Measurements from ENCODE around the gene HBP1. TPM values are rescaled to one million over a fixed set of nuclear protein-coding genes. Genes with fewer than 3 reads are reported as not detected.

The HBP1 gene
- total and polyA plus RNA-seq, 4 donors = 22.1 to 187 (median 46.1) TPM

DNA sequence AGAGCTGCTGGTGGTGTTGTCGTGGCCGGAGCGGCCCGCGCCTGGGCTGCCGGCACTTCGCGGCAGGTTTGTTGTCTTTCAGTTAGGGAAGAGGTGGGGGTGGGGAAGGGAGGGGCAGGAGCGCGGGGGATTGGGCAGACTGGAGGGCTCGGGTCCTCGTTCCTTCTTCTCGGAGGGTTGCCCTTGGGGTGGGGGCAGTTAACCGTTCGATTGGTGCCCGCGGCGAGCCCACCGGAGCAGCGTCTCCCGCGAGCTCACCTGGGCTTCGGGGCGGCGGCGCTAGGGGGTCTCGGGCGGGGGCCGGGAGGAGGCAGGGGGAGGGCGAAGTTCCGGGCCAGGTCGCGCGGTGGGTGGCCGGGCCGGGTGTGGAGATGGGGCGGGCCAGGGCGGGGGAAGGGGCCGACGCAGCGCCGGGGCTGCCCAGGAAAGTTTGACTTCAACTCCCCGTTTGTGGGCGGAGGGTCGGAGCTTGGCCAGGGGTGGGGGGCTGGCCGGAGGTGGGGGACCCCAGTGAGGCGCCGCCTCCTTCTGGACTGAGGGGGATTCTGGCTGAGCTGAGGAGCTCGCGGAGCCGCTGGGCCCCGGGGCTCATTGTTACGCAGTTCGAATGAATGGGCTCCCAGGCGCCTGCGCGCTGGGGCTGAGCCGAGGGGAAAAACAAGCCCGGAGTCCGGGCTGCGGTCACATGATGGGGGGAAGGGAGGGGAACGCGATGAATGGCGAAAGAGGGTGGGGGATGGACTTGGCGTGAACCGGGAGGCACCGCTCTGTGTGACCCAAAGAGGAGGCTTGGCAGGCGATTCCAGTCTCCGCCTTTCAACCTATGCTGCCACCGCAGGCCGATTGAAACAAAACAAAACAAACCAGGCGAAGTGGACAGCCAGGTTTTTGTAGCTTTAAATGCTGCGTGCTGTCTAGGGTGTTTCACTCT, 582 bp downstream of the HBP1 start:
- DNase-seq = peak; percentile 98 to 99 (median 99)
- Histone ChIP-seq H3K9ac (ENCODE audit: insufficient read depth in 1 of 2, low read length in 2 of 2) (peak overlapping the region; percentile 77 to 91), H3K4me3 (peak overlapping the region; percentile 96), H3K4me1 (ENCODE audit: control insufficient read depth in 5 of 5, insufficient read depth in 5 of 5, low read length in 5 of 5) (peaks cover 0 to 8% (median 3%) of the 10 kb centered on the region in 5 donors), H3K36me3 (ENCODE audit: control insufficient read depth in 4 of 4, insufficient read depth in 4 of 4, low read length in 4 of 4) (peaks cover 0 to 4% (median 3%) of the 10 kb centered on the region in 4 donors), H3K27ac (ENCODE audit: low read depth in 1 of 2, low read length in 1 of 2) (peak overlapping the region; percentile 97 to 98), H3K27me3 (ENCODE audit: control insufficient read depth in 3 of 3, insufficient read depth in 3 of 3, low read length in 2 of 3) (no peaks in the 10 kb centered on the region), H3K9me3 (ENCODE audit: control insufficient read depth in 4 of 4, insufficient read depth in 3 of 4, low read length in 3 of 4) (no peaks in the 10 kb centered on the region)
- 0% methylated on average over 49 to 73 of the region's 73 CpGs for WGBS, 2 donors
- peak; percentile 70 for ATAC-seq (ENCODE audit: insufficient read depth, low FRiP score)
- TF ChIP-seq, protein P1, sequence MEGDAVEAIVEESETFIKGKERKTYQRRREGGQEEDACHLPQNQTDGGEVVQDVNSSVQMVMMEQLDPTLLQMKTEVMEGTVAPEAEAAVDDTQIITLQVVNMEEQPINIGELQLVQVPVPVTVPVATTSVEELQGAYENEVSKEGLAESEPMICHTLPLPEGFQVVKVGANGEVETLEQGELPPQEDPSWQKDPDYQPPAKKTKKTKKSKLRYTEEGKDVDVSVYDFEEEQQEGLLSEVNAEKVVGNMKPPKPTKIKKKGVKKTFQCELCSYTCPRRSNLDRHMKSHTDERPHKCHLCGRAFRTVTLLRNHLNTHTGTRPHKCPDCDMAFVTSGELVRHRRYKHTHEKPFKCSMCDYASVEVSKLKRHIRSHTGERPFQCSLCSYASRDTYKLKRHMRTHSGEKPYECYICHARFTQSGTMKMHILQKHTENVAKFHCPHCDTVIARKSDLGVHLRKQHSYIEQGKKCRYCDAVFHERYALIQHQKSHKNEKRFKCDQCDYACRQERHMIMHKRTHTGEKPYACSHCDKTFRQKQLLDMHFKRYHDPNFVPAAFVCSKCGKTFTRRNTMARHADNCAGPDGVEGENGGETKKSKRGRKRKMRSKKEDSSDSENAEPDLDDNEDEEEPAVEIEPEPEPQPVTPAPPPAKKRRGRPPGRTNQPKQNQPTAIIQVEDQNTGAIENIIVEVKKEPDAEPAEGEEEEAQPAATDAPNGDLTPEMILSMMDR (IDR thresholded peaks at IDR 0.05; ENCODE audit: control extremely low read depth, extremely low read depth) = no peak

DNA sequence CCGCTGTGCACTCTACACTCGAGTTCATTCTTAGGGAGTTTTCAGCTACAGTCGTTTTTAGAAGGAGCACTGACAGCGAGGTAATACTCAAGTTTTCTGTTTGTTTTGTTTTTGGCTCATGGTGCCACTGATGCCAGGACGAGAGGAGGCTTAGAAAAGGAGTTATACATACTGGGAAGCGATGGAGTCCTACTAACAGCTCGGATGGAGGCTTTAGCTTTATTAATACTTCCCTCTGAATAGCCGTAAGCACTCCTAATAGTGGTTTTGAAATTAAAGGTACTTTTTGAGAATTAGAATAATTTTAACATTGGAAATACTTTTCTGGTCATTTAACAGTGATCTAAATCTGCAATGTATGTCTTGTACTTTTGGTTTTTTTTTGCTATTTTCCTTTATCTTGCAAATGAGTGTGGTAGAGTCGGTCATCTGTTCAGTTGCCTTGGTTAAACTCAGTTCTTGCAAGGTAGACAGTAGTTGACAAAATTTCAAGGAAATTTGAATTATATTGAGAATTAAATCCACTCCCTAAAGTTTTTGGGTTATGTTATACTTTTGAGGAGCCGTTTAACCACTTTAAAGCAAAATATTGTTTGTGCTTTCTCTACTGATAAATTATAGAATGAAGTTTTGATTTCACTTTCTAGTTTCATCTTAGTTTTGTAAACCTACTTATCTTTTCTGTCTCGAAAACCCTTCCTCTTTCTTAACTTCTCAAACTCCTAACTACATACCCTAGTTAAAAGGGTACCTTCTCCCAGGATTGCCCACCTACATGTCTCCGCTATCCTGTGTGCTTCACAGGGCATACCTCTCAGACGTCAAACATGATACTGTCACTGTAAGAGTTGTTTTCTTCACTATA, 1.5 kb downstream of the HBP1 start:
- DNase-seq = no peak

DNA sequence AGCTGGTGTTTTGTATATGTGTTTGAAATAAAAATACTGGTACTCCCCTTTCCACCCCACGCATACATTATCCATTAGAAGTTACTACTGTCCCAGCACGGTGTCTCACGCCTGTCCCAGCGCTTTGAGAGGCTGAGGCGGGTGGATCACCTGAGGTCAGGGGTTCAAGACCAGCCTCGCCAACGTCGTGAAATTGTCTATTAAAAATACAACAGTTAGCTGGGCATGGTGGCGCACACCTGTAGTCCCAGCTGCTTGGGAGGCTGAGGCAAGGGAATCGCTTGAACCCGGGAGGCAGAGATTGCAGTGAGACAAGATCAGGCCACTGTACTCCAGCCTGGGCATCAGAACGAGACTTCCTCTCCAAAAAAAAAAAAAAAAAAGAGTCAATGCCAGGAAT, 2.7 kb downstream of the HBP1 start:
- DNase-seq (no peak), ATAC-seq (ENCODE audit: insufficient read depth, low FRiP score) (no peak)
- WGBS, 2 donors = 89 to 96% methylated on average over 12 of the region's 12 CpGs
- Histone ChIP-seq H3K27me3 (ENCODE audit: control insufficient read depth in 3 of 3, insufficient read depth in 3 of 3, low read length in 2 of 3) (no peaks in the 10 kb centered on the region), H3K9ac (ENCODE audit: insufficient read depth in 1 of 2, low read length in 2 of 2) (no peak overlapping the region), H3K4me1 (ENCODE audit: control insufficient read depth in 5 of 5, insufficient read depth in 5 of 5, low read length in 5 of 5) (peaks cover 0 to 10% (median 3%) of the 10 kb centered on the region in 5 donors), H3K27ac (ENCODE audit: low read depth in 1 of 2, low read length in 1 of 2) (no peak overlapping the region), H3K4me3 (no peak overlapping the region), H3K9me3 (ENCODE audit: control insufficient read depth in 4 of 4, insufficient read depth in 3 of 4, low read length in 3 of 4) (no peaks in the 10 kb centered on the region), H3K36me3 (ENCODE audit: control insufficient read depth in 4 of 4, insufficient read depth in 4 of 4, low read length in 4 of 4) (peaks cover 0 to 4% (median 3%) of the 10 kb centered on the region in 4 donors)
- TF ChIP-seq, protein P1 (IDR thresholded peaks at IDR 0.05; ENCODE audit: control extremely low read depth, extremely low read depth) = no peak

More for the DNA sequence above, 1.5 kb downstream of the HBP1 start:
- ATAC-seq (ENCODE audit: insufficient read depth, low FRiP score) = no peak
- Histone ChIP-seq H3K36me3 (ENCODE audit: control insufficient read depth in 4 of 4, insufficient read depth in 4 of 4, low read length in 4 of 4) (peaks cover 0 to 4% (median 3%) of the 10 kb centered on the region in 4 donors), H3K27ac (ENCODE audit: low read depth in 1 of 2, low read length in 1 of 2) (peak overlapping the region; percentile 85 to 86), H3K4me3 (peak overlapping the region; percentile 24), H3K27me3 (ENCODE audit: control insufficient read depth in 3 of 3, insufficient read depth in 3 of 3, low read length in 2 of 3) (no peaks in the 10 kb centered on the region), H3K9me3 (ENCODE audit: control insufficient read depth in 4 of 4, insufficient read depth in 3 of 4, low read length in 3 of 4) (no peaks in the 10 kb centered on the region), H3K4me1 (ENCODE audit: control insufficient read depth in 5 of 5, insufficient read depth in 5 of 5, low read length in 5 of 5) (peaks cover 0 to 8% (median 3%) of the 10 kb centered on the region in 5 donors), H3K9ac (ENCODE audit: insufficient read depth in 1 of 2, low read length in 2 of 2) (peak overlapping the region; percentile 51 to 91)
- 10 to 11% methylated on average over 13 of the region's 13 CpGs for WGBS, 2 donors
- TF ChIP-seq, protein P1 (IDR thresholded peaks at IDR 0.05; ENCODE audit: control extremely low read depth, extremely low read depth) = no peak
